Measurements from ENCODE around the gene DGCR8.
A peak's percentile ranks its signal among the peaks of the same experiment; 100 is the strongest.

The DGCR8 gene

DNA sequence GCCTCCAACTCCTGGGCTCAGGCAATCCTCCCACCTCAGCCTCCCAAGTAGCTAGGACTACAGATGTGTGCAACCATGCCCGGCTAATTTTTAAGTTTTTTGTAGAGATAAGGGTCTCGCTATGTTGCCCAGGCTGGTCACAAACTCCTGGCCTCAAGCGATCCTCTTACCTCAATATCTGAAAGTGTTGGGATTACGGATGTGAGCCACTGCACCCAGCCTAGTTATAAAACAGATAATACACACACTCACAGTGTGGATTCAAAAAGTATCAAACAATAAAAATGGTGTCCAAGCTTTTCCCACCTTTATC lies 71.2 kb downstream of the DGCR8 start:
- DNase-seq: no peak
- Histone ChIP-seq H3K4me3 (ENCODE audit: low read length) (no peak overlapping the region), H3K4me1 (ENCODE audit: control insufficient read depth, low read depth, low read length) (no peaks in the 10 kb centered on the region), H2BK120ac (ENCODE audit: low read depth, low read length) (no peak overlapping the region), H3K79me2 (ENCODE audit: control insufficient read depth, insufficient read depth, low read length) (no peaks in the 10 kb centered on the region), H3K23ac (ENCODE audit: low read length) (no peak overlapping the region), H3K18ac (ENCODE audit: low read length) (no peak overlapping the region), H3K79me1 (ENCODE audit: low read length) (no peaks in the 10 kb centered on the region), H3K27me3 (ENCODE audit: insufficient read depth, low read length, poor library complexity) (no peaks in the 10 kb centered on the region), H2AK5ac (ENCODE audit: low read length) (no peak overlapping the region), H3K4ac (ENCODE audit: low read depth, low read length) (no peak overlapping the region), H4K8ac (ENCODE audit: low read depth, low read length) (no peak overlapping the region), H3K9ac (ENCODE audit: low read length) (no peak overlapping the region), H3K36me3 (ENCODE audit: control insufficient read depth, insufficient read depth, low read length) (no peaks in the 10 kb centered on the region), H2BK15ac (replicated peaks; ENCODE audit: low read depth) (no peak overlapping the region), H3K56ac (ENCODE audit: low read length) (no peak overlapping the region), H4K5ac (ENCODE audit: low read length) (no peak overlapping the region), H2BK5ac (ENCODE audit: low read length) (no peak overlapping the region), H3K27ac (ENCODE audit: low read depth, low read length) (no peak overlapping the region), H3K4me2 (ENCODE audit: low read length) (no peak overlapping the region)
- no CpG with 5 or more reads among the region's 4 CpGs for WGBS (ENCODE audit: extremely low coverage, insufficient coverage, low lambda C conversion rate)

- Histone ChIP-seq H3K56ac (ENCODE audit: low read length) (no peak overlapping the region), H2BK120ac (ENCODE audit: low read depth, low read length) (no peak overlapping the region), H3K4me1 (ENCODE audit: control insufficient read depth, low read depth, low read length) (no peaks in the 10 kb centered on the region), H3K4me2 (ENCODE audit: low read length) (no peak overlapping the region), H3K9ac (ENCODE audit: low read length) (no peak overlapping the region), H4K8ac (ENCODE audit: low read depth, low read length) (no peak overlapping the region), H3K27ac (ENCODE audit: low read depth, low read length) (no peak overlapping the region), H3K79me2 (ENCODE audit: control insufficient read depth, insufficient read depth, low read length) (no peaks in the 10 kb centered on the region), H3K4me3 (ENCODE audit: low read length) (no peak overlapping the region), H2BK5ac (ENCODE audit: low read length) (no peak overlapping the region), H3K36me3 (ENCODE audit: control insufficient read depth, insufficient read depth, low read length) (no peaks in the 10 kb centered on the region), H3K4ac (ENCODE audit: low read depth, low read length) (no peak overlapping the region), H3K27me3 (ENCODE audit: insufficient read depth, low read length, poor library complexity) (no peaks in the 10 kb centered on the region), H3K79me1 (ENCODE audit: low read length) (no peaks in the 10 kb centered on the region), H4K5ac (ENCODE audit: low read length) (no peak overlapping the region), H3K18ac (ENCODE audit: low read length) (no peak overlapping the region), H2BK15ac (replicated peaks; ENCODE audit: low read depth) (no peak overlapping the region), H2AK5ac (ENCODE audit: low read length) (no peak overlapping the region), H3K23ac (ENCODE audit: low read length) (no peak overlapping the region)
- DNase-seq: no peak
- WGBS (ENCODE audit: extremely low coverage, insufficient coverage, low lambda C conversion rate): no CpG with 5 or more reads among the region's 14 CpGs
Measured at GRCh38 chr22:20152464-20152890, 72.4 kb downstream of the DGCR8 start.

DNA sequence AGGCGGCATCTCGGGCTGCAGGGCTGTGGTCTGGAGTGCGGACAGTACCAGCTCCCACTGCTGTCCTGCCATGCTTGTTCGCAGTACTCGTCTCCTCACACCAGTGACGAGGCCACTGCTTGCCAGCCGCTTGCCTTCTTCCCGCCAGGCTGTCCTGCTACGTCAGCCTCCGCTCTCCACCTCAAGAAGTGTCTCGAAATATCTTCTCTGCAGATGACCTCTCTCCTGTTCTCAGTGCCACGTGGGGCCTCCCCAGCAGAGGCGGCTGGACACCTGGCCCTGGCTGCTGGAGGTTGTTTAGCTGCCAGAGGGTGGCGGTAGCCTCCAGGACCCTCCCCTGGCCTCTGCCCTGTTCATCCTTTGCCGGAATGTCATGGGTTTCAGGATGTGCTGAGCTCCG lies 73.9 kb downstream of the DGCR8 start:
- H3K36me3 ChIP-seq (ENCODE audit: control insufficient read depth, insufficient read depth, low read length): no peaks in the 10 kb centered on the region
- H3K27me3 ChIP-seq (ENCODE audit: insufficient read depth, low read length, poor library complexity): no peaks in the 10 kb centered on the region
- H3K4me3 ChIP-seq (ENCODE audit: low read length): no peak overlapping the region
- H4K5ac ChIP-seq (ENCODE audit: low read length): no peak overlapping the region
- H2BK15ac ChIP-seq (replicated peaks; ENCODE audit: low read depth): no peak overlapping the region
- H3K27ac ChIP-seq (ENCODE audit: low read depth, low read length): no peak overlapping the region
- peak; percentile 26 for DNase-seq
- no CpG with 5 or more reads among the region's 16 CpGs for WGBS (ENCODE audit: extremely low coverage, insufficient coverage, low lambda C conversion rate)
- H3K9ac ChIP-seq (ENCODE audit: low read length): no peak overlapping the region
- no peaks in the 10 kb centered on the region for H3K79me2 ChIP-seq (ENCODE audit: control insufficient read depth, insufficient read depth, low read length)
- no peak overlapping the region for H2BK5ac ChIP-seq (ENCODE audit: low read length)
- H3K79me1 ChIP-seq (ENCODE audit: low read length): no peaks in the 10 kb centered on the region
- no peak overlapping the region for H4K8ac ChIP-seq (ENCODE audit: low read depth, low read length)
- no peak overlapping the region for H2BK120ac ChIP-seq (ENCODE audit: low read depth, low read length)
- H3K4me1 ChIP-seq (ENCODE audit: control insufficient read depth, low read depth, low read length): no peaks in the 10 kb centered on the region
- no peak overlapping the region for H3K4me2 ChIP-seq (ENCODE audit: low read length)
- no peak overlapping the region for H3K4ac ChIP-seq (ENCODE audit: low read depth, low read length)
- no peak overlapping the region for H2AK5ac ChIP-seq (ENCODE audit: low read length)
- no peak overlapping the region for H3K23ac ChIP-seq (ENCODE audit: low read length)
- no peak overlapping the region for H3K18ac ChIP-seq (ENCODE audit: low read length)
- no peak overlapping the region for H3K56ac ChIP-seq (ENCODE audit: low read length)

DNA sequence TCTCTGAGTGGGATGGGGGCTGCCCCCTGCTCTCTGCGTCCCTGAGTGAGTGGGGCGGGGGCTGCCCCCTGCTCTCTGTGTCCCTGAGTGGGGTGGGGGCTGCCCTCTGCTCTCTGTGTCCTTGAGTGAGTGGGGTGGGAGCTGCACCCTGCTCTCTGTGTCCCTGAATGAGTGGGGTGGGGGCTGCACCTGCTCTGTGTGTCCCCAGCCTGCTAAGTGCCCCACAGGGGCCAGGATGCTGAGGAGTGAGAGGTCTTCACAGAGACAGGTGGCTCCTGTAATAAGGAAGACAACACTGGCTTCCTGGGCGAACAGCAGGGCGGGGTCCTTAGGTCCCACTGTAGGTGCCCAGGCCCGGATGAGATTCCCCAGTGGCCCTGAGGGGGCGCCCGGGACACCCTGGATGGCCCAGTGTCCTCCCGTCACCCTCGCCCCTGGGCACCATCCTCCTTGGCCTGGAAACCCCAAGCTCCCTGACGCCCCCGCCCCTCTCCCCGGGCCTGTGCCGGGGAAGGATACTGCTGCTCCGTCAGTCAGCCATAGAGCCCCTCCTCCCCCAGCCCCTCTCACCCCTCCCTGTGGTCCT lies 74.7 kb downstream of the DGCR8 start:
- Histone ChIP-seq H2AK5ac (ENCODE audit: low read length) (no peak overlapping the region), H2BK120ac (ENCODE audit: low read depth, low read length) (no peak overlapping the region), H3K27me3 (ENCODE audit: insufficient read depth, low read length, poor library complexity) (no peaks in the 10 kb centered on the region), H4K8ac (ENCODE audit: low read depth, low read length) (no peak overlapping the region), H3K23ac (ENCODE audit: low read length) (no peak overlapping the region), H2BK15ac (replicated peaks; ENCODE audit: low read depth) (no peak overlapping the region), H3K4me2 (ENCODE audit: low read length) (no peak overlapping the region), H3K9ac (ENCODE audit: low read length) (no peak overlapping the region), H3K4ac (ENCODE audit: low read depth, low read length) (no peak overlapping the region), H3K56ac (ENCODE audit: low read length) (no peak overlapping the region), H3K79me2 (ENCODE audit: control insufficient read depth, insufficient read depth, low read length) (no peaks in the 10 kb centered on the region), H3K18ac (ENCODE audit: low read length) (no peak overlapping the region), H3K36me3 (ENCODE audit: control insufficient read depth, insufficient read depth, low read length) (no peaks in the 10 kb centered on the region), H3K27ac (ENCODE audit: low read depth, low read length) (no peak overlapping the region), H3K4me3 (ENCODE audit: low read length) (no peak overlapping the region), H4K5ac (ENCODE audit: low read length) (no peak overlapping the region), H3K4me1 (ENCODE audit: control insufficient read depth, low read depth, low read length) (no peaks in the 10 kb centered on the region), H2BK5ac (ENCODE audit: low read length) (no peak overlapping the region), H3K79me1 (ENCODE audit: low read length) (no peaks in the 10 kb centered on the region)
- WGBS (ENCODE audit: extremely low coverage, insufficient coverage, low lambda C conversion rate): no CpG with 5 or more reads among the region's 14 CpGs
- DNase-seq: no peak

GRCh38 chr22:20155330-20156041 lies 75.4 kb downstream of the DGCR8 start:
- no peak for DNase-seq
- H3K79me1 ChIP-seq (ENCODE audit: low read length): no peaks in the 10 kb centered on the region
- H3K27me3 ChIP-seq (ENCODE audit: insufficient read depth, low read length, poor library complexity): no peaks in the 10 kb centered on the region
- H2BK15ac ChIP-seq (replicated peaks; ENCODE audit: low read depth): no peak overlapping the region
- H2BK120ac ChIP-seq (ENCODE audit: low read depth, low read length): no peak overlapping the region
- H3K23ac ChIP-seq (ENCODE audit: low read length): no peak overlapping the region
- no peak overlapping the region for H4K8ac ChIP-seq (ENCODE audit: low read depth, low read length)
- H3K4me2 ChIP-seq (ENCODE audit: low read length): no peak overlapping the region
- H3K18ac ChIP-seq (ENCODE audit: low read length): no peak overlapping the region
- no peak overlapping the region for H3K4me3 ChIP-seq (ENCODE audit: low read length)
- no peak overlapping the region for H3K9ac ChIP-seq (ENCODE audit: low read length)
- no peak overlapping the region for H3K27ac ChIP-seq (ENCODE audit: low read depth, low read length)
- no peak overlapping the region for H2AK5ac ChIP-seq (ENCODE audit: low read length)
- no peak overlapping the region for H3K4ac ChIP-seq (ENCODE audit: low read depth, low read length)
- no CpG with 5 or more reads among the region's 30 CpGs for WGBS (ENCODE audit: extremely low coverage, insufficient coverage, low lambda C conversion rate)
- H2BK5ac ChIP-seq (ENCODE audit: low read length): no peak overlapping the region
- no peaks in the 10 kb centered on the region for H3K79me2 ChIP-seq (ENCODE audit: control insufficient read depth, insufficient read depth, low read length)
- H4K5ac ChIP-seq (ENCODE audit: low read length): no peak overlapping the region
- H3K4me1 ChIP-seq (ENCODE audit: control insufficient read depth, low read depth, low read length): no peaks in the 10 kb centered on the region
- H3K36me3 ChIP-seq (ENCODE audit: control insufficient read depth, insufficient read depth, low read length): no peaks in the 10 kb centered on the region
- no peak overlapping the region for H3K56ac ChIP-seq (ENCODE audit: low read length)

DNA sequence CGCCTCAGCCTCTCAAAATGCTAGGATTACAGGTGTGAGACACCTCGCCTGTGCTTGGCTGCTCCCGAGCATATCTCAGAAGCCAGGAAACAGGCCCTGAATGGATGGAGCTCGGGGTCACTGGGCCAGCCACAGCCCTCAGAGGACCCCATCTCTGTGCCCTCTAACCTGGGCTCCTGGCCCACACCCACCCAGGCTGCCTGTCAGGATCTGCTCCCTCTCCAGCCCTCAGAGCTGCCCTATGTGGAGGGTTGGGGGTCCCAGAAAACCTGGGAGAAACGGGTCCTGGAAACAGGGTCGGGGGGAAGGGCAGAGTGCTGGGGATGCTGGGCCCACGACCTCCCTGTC lies 76.0 kb downstream of the DGCR8 start:
- Histone ChIP-seq H4K5ac (ENCODE audit: low read length) (no peak overlapping the region), H3K23ac (ENCODE audit: low read length) (no peak overlapping the region), H3K4ac (ENCODE audit: low read depth, low read length) (no peak overlapping the region), H3K9ac (ENCODE audit: low read length) (no peak overlapping the region), H3K4me2 (ENCODE audit: low read length) (no peak overlapping the region), H2BK120ac (ENCODE audit: low read depth, low read length) (no peak overlapping the region), H3K79me2 (ENCODE audit: control insufficient read depth, insufficient read depth, low read length) (no peaks in the 10 kb centered on the region), H3K4me3 (ENCODE audit: low read length) (no peak overlapping the region), H3K27ac (ENCODE audit: low read depth, low read length) (no peak overlapping the region), H2BK5ac (ENCODE audit: low read length) (no peak overlapping the region), H2BK15ac (replicated peaks; ENCODE audit: low read depth) (no peak overlapping the region), H3K18ac (ENCODE audit: low read length) (no peak overlapping the region), H3K27me3 (ENCODE audit: insufficient read depth, low read length, poor library complexity) (no peaks in the 10 kb centered on the region), H3K79me1 (ENCODE audit: low read length) (no peaks in the 10 kb centered on the region), H2AK5ac (ENCODE audit: low read length) (no peak overlapping the region), H3K4me1 (ENCODE audit: control insufficient read depth, low read depth, low read length) (no peaks in the 10 kb centered on the region), H3K56ac (ENCODE audit: low read length) (no peak overlapping the region), H4K8ac (ENCODE audit: low read depth, low read length) (no peak overlapping the region), H3K36me3 (ENCODE audit: control insufficient read depth, insufficient read depth, low read length) (no peaks in the 10 kb centered on the region)
- DNase-seq: no peak
- WGBS (ENCODE audit: extremely low coverage, insufficient coverage, low lambda C conversion rate): no CpG with 5 or more reads among the region's 7 CpGs

Data from mesendoderm (in vitro differentiated cells).